WTC11 (cell line): ENCODE measurements around the gene USP54.

ENCODE experiments used
- ATF2 ChIP-seq: sonication (generic); formaldehyde crosslinking; IDR thresholded peaks from 2 replicates; pipeline ENCODE4 v1.8.1; 2022; ENCODE audit warnings: low read depth, missing genetic modification reagents, borderline replicate concordance
- CREM ChIP-seq: sonication (generic); formaldehyde crosslinking; IDR thresholded peaks from 2 replicates; pipeline ENCODE4 v1.8.1; 2022; ENCODE audit warnings: mild to moderate bottlenecking, missing genetic modification reagents, moderate library complexity
- CTCF ChIP-seq: fragments of 200-600 bp; IDR thresholded peaks from 2 replicates; pipeline ENCODE4 v1.8.0; 2022; ENCODE audit warnings: antibody characterized with exemption
- ELF4 ChIP-seq: sonication (generic); formaldehyde crosslinking; IDR thresholded peaks from 2 replicates; pipeline ENCODE4 v1.8.1; 2022; ENCODE audit warnings: low read depth, mild to moderate bottlenecking, moderate library complexity, missing genetic modification reagents
- FOXP4 ChIP-seq: sonication (generic); formaldehyde crosslinking; IDR thresholded peaks from 2 replicates; pipeline ENCODE4 v1.8.0; 2022; ENCODE audit warnings: mild to moderate bottlenecking, missing genetic modification reagents
- GABPB1 ChIP-seq: sonication (generic); formaldehyde crosslinking; IDR thresholded peaks from 2 replicates; pipeline ENCODE4 v1.8.1; 2023; ENCODE audit warnings: mild to moderate bottlenecking, missing genetic modification reagents
- JAZF1 ChIP-seq: fragments of 250-450 bp; sonication (Bioruptor Pico); IDR thresholded peaks from 2 replicates; pipeline ENCODE4 v1.9.0; 2021; ENCODE audit warnings: moderate library complexity, mild to moderate bottlenecking, inconsistent platforms
- MAX ChIP-seq: sonication (generic); formaldehyde crosslinking; IDR thresholded peaks from 2 replicates; pipeline ENCODE4 v1.8.0; 2022; ENCODE audit warnings: mild to moderate bottlenecking, missing genetic modification reagents
- NFE2L1 ChIP-seq: sonication (generic); formaldehyde crosslinking; IDR thresholded peaks from 2 replicates; pipeline ENCODE4 v1.8.1; 2023; ENCODE audit warnings: missing genetic modification reagents
- TCF7 ChIP-seq: sonication (generic); formaldehyde crosslinking; IDR thresholded peaks from 2 replicates; pipeline ENCODE4 v1.8.0; 2022; ENCODE audit warnings: mild to moderate bottlenecking, low read depth, missing genetic modification reagents, moderate library complexity
- TEAD4 ChIP-seq: sonication (generic); formaldehyde crosslinking; IDR thresholded peaks from 2 replicates; pipeline ENCODE4 v1.8.0; 2022; ENCODE audit warnings: mild to moderate bottlenecking, missing genetic modification reagents
- ZBTB21 ChIP-seq: sonication (generic); formaldehyde crosslinking; IDR thresholded peaks from 2 replicates; pipeline ENCODE4 v1.8.1; 2023; ENCODE audit warnings: mild to moderate bottlenecking, missing genetic modification reagents, borderline replicate concordance
- ZNF138 ChIP-seq: sonication (generic); formaldehyde crosslinking; conservative IDR thresholded peaks from 2 replicates; pipeline ENCODE4 v1.8.1; 2022; ENCODE audit warnings: mild to moderate bottlenecking, moderate library complexity, missing genetic modification reagents
- ZNF416 ChIP-seq: fragments of 250-450 bp; sonication (Bioruptor Pico); IDR thresholded peaks from 2 replicates; pipeline ENCODE4 v1.9.0; 2021; ENCODE audit warnings: mild to moderate bottlenecking, inconsistent platforms

GRCh38 chr10:73503037-73503436 is 88.1 kb downstream of the USP54 start:
- no peak for TF ChIP-seq FOXP4
- TF ChIP-seq ZNF416 (CRISPR knock-in tag): no peak
- no peak for TF ChIP-seq GABPB1 (CRISPR knock-in tag)
- no peak for TF ChIP-seq ZBTB21
- TF ChIP-seq ZNF138 (CRISPR knock-in tag): no peak
- no peak for TF ChIP-seq MAX (CRISPR knock-in tag)
- TF ChIP-seq JAZF1 (CRISPR knock-in tag): no peak
- TF ChIP-seq CREM (CRISPR knock-in tag): no peak
- TF ChIP-seq CTCF: no peak
- TF ChIP-seq ELF4 (CRISPR knock-in tag): no peak
- no peak for TF ChIP-seq TEAD4 (CRISPR knock-in tag)
- TF ChIP-seq NFE2L1 (CRISPR knock-in tag): no peak
- TF ChIP-seq TCF7 (CRISPR knock-in tag): no peak
- TF ChIP-seq ATF2 (CRISPR knock-in tag): no peak
